ENCODE data around the gene KLRC1. TPM values are rescaled to one million over a fixed set of nuclear protein-coding genes. Genes with fewer than 3 reads are reported as not detected.
A peak's percentile ranks its signal among the peaks of the same experiment; 100 is the strongest.
"Not testable (repeated sequence)": the region's sequence is repeated elsewhere in the genome, so short reads cannot be mapped to it uniquely, and the experiment has no call there.

KLRC1 gene
- total RNA-seq, result 1 to 10 TPM in 2 of 4 donors, not detected in 2; 1.2 to 4.8 TPM

- H3K4me3 ChIP-seq, result no peak within 1 kb of the TSS
- H3K27me3 ChIP-seq, result no peaks in the 10 kb centered on the region
- H3K36me3 ChIP-seq, result no peaks in the 10 kb centered on the region
- 35 to 40% methylated on average over 2 of the region's 2 CpGs for WGBS, 2 donors
- peaks cover 0 to 18% (median 0%) of the 10 kb centered on the region in 3 donors for H3K9me3 ChIP-seq
- no peak for TF ChIP-seq POLR2A (IDR thresholded peaks at IDR 0.05)
- TF ChIP-seq, protein P1, sequence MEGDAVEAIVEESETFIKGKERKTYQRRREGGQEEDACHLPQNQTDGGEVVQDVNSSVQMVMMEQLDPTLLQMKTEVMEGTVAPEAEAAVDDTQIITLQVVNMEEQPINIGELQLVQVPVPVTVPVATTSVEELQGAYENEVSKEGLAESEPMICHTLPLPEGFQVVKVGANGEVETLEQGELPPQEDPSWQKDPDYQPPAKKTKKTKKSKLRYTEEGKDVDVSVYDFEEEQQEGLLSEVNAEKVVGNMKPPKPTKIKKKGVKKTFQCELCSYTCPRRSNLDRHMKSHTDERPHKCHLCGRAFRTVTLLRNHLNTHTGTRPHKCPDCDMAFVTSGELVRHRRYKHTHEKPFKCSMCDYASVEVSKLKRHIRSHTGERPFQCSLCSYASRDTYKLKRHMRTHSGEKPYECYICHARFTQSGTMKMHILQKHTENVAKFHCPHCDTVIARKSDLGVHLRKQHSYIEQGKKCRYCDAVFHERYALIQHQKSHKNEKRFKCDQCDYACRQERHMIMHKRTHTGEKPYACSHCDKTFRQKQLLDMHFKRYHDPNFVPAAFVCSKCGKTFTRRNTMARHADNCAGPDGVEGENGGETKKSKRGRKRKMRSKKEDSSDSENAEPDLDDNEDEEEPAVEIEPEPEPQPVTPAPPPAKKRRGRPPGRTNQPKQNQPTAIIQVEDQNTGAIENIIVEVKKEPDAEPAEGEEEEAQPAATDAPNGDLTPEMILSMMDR (IDR thresholded peaks at IDR 0.05), result no peak
- H3K27ac ChIP-seq, result no peak within 1 kb of the TSS
- intact Hi-C loops (cut with DNase I), result no loop called here
- no peaks in the 10 kb centered on the region for H3K4me1 ChIP-seq
- no peak for DNase-seq
These were observed at the start of gene KLRC1 for GRCh38 chr12:10453156-10453555. Gene KLRC1 (minus strand): TSS chr12:10453377. CDS start chr12:10451156, 2,221 bp downstream.

GRCh38 chr12:10501030-10501429 is 47.9 kb upstream of the KLRC1 start:
- no peak for DNase-seq

DNA sequence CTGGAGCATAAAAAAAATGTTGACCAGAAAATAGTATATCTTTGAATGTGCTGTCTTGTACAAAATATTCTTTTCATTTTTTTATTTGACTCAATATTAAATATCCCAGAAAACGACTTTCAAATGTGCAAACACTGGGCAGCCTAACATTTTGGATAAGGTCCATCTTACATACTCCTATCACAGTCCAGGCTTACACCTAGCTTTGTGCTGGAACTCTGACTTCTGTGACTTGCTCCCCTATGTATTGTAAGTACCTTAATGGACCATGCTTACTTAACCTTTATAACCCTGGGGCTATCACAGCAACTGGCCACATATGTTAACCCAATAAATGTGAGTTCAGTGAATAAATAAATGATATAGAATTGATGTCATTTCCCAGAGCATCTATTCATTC is 44.9 kb upstream of the KLRC1 start:
- TF ChIP-seq, protein P1 (IDR thresholded peaks at IDR 0.05), result no peak
- TF ChIP-seq POLR2A (IDR thresholded peaks at IDR 0.05), result no peak
- intact Hi-C loops (cut with DNase I), result no loop called here

More at GRCh38 chr12:10501030-10501429, 47.9 kb upstream of the KLRC1 start:
- intact Hi-C loops (cut with DNase I), result no loop called here
- Histone ChIP-seq H3K27ac (no peak overlapping the region), H3K9me3 (no peaks in the 10 kb centered on the region), H3K4me3 (no peak overlapping the region), H3K4me1 (no peaks in the 10 kb centered on the region), H3K27me3 (no peaks in the 10 kb centered on the region), H3K36me3 (no peaks in the 10 kb centered on the region)
- TF ChIP-seq, protein P1 (IDR thresholded peaks at IDR 0.05), result peak in 1 of 6 experiments; percentile 26
- no peak for TF ChIP-seq POLR2A (IDR thresholded peaks at IDR 0.05)
- 31 to 46% methylated on average over 3 of the region's 3 CpGs for WGBS, 2 donors

GRCh38 chr12:10497602-10498001 is 44.4 kb upstream of the KLRC1 start:
- intact Hi-C loops (cut with DNase I), result no loop called here
- no peak for DNase-seq
- no peaks in the 10 kb centered on the region for H3K9me3 ChIP-seq
- H3K27ac ChIP-seq, result no peak overlapping the region
- H3K36me3 ChIP-seq, result no peaks in the 10 kb centered on the region
- H3K4me1 ChIP-seq, result no peaks in the 10 kb centered on the region
- 41 to 72% methylated on average over 2 of the region's 2 CpGs for WGBS, 2 donors
- no peaks in the 10 kb centered on the region for H3K27me3 ChIP-seq
- no peak overlapping the region for H3K4me3 ChIP-seq
- no peak for TF ChIP-seq POLR2A (IDR thresholded peaks at IDR 0.05)
- TF ChIP-seq, protein P1 (IDR thresholded peaks at IDR 0.05), result no peak

More for the DNA sequence above, 44.9 kb upstream of the KLRC1 start:
- Histone ChIP-seq H3K9me3 (no peaks in the 10 kb centered on the region), H3K36me3 (no peaks in the 10 kb centered on the region), H3K27me3 (no peaks in the 10 kb centered on the region), H3K27ac (no peak overlapping the region), H3K4me3 (no peak overlapping the region), H3K4me1 (no peaks in the 10 kb centered on the region)
- DNase-seq, result no peak
- WGBS, 2 donors, result 17 to 36% methylated on average over 1 of the region's 1 CpG

DNA sequence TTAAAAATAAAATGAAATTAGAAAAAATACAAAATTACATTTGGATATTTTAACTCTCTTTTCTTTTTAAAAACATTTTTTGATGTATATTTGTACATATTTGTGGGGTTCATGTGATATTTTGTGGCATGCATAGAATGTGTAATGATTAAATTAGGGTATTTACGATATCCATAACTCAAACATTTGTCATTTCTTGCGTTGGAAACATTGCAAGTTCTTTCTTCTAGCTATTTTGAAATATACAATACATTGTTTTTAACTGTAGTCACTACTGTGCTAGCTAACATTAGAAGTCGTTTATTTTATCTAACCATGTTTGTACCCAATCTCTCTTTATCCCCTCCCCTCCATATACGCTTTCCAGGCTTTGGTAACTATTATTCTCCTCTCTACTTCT is 38.6 kb upstream of the KLRC1 start:
- no peak overlapping the region for H3K27ac ChIP-seq
- H3K36me3 ChIP-seq, result no peaks in the 10 kb centered on the region
- no peak for TF ChIP-seq POLR2A (IDR thresholded peaks at IDR 0.05)
- TF ChIP-seq, protein P1 (IDR thresholded peaks at IDR 0.05), result no peak
- H3K4me3 ChIP-seq, result no peak overlapping the region
- DNase-seq, result no peak
- 66 to 78% methylated on average over 4 of the region's 4 CpGs for WGBS, 2 donors
- no peaks in the 10 kb centered on the region for H3K27me3 ChIP-seq
- H3K9me3 ChIP-seq, result no peaks in the 10 kb centered on the region
- intact Hi-C loops (cut with DNase I), result no loop called here
- H3K4me1 ChIP-seq, result no peaks in the 10 kb centered on the region

DNA sequence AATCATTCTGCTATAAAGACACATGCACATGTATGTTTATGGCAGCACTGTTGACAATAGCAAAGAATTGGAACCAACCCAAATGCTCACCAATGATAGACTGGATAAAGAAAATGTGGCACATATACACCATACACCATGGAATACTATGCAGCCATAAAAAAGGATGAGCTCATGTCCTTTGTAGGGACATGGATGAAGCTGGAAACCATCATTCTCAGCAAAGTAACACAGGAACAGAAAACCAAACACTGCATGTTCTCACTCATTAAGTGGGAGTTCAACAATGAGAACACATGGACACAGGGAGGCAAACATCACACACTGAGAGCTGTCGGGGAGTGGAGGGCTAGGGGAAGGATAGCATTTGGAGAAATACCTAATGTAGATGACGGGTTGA is 34.2 kb upstream of the KLRC1 start:
- H3K36me3 ChIP-seq; H3K4me3 ChIP-seq; DNase-seq; intact Hi-C loops (cut with DNase I); H3K27ac ChIP-seq; H3K9me3 ChIP-seq; H3K4me1 ChIP-seq; H3K27me3 ChIP-seq: not testable (repeated sequence)
- WGBS, 2 donors, result 87 to 98% methylated on average over 2 of the region's 2 CpGs

GRCh38 chr12:10481901-10482300 is 28.7 kb upstream of the KLRC1 start:
- H3K27me3 ChIP-seq; H3K4me3 ChIP-seq; DNase-seq; intact Hi-C loops (cut with DNase I); H3K4me1 ChIP-seq; H3K9me3 ChIP-seq; H3K36me3 ChIP-seq; H3K27ac ChIP-seq: not testable (repeated sequence)
- 17% methylated on average over 1 of the region's 2 CpGs; no CpG with 5 or more reads in 1 of the 2 donors for WGBS, 2 donors

GRCh38 chr12:10472808-10473207 is 19.6 kb upstream of the KLRC1 start:
- intact Hi-C loops (cut with DNase I); H3K4me3 ChIP-seq; H3K27ac ChIP-seq; DNase-seq; H3K4me1 ChIP-seq; H3K27me3 ChIP-seq; H3K9me3 ChIP-seq; H3K36me3 ChIP-seq: not testable (repeated sequence)
- WGBS, 2 donors, result 78 to 85% methylated on average over 5 of the region's 5 CpGs

Data from esophagus squamous epithelium (tissue), 5 donors.